GM21619 (cell line): ENCODE measurements around the gene QRICH1.

Experiments
- ATAC-seq: cut with Tn5 transposase; IDR thresholded peaks from one replicate; pipeline ENCODE4 v1.9.1; 2021; ENCODE audit not compliant: unreplicated experiment

QRICH1 gene

GRCh38 chr3:49001155-49001554, 92.7 kb downstream of the QRICH1 start:
- ATAC-seq, result no peak

- ATAC-seq, result no peak
Measured at GRCh38 chr3:48999085-48999858, 94.6 kb downstream of the QRICH1 start.

GRCh38 chr3:48997714-48998637, 95.9 kb downstream of the QRICH1 start:
- ATAC-seq, result no peak

GRCh38 chr3:48997102-48997635, 96.7 kb downstream of the QRICH1 start:
- ATAC-seq, result no peak

GRCh38 chr3:48996640-48997039, 97.2 kb downstream of the QRICH1 start:
- no peak for ATAC-seq

- ATAC-seq, result no peak
Measured at GRCh38 chr3:48993834-48994233, 100.0 kb downstream of the QRICH1 start.

GRCh38 chr3:48991851-48992545, 101.9 kb downstream of the QRICH1 start:
- no peak for ATAC-seq

- peak; percentile 14 for ATAC-seq
Measured at GRCh38 chr3:48990636-48991469, 103.0 kb downstream of the QRICH1 start.

GRCh38 chr3:48989796-48990635, 103.9 kb downstream of the QRICH1 start, which contains the start of gene P4HTM:
Gene P4HTM, plus strand, starts transcription at chr3:48990241. Its CDS starts 16 bp downstream, at chr3:48990257.
- peak; percentile 53 for ATAC-seq

- ATAC-seq, result no peak
Measured at GRCh38 chr3:48989126-48989795, 104.6 kb downstream of the QRICH1 start.

GRCh38 chr3:48985831-48986376, 108.0 kb downstream of the QRICH1 start:
- no peak for ATAC-seq

- ATAC-seq, result no peak
Measured at GRCh38 chr3:48984663-48985062, 109.2 kb downstream of the QRICH1 start.

GRCh38 chr3:48983096-48983495, 110.8 kb downstream of the QRICH1 start:
- no peak for ATAC-seq

- no peak for ATAC-seq
Measured at GRCh38 chr3:48982686-48983085, 111.2 kb downstream of the QRICH1 start.

GRCh38 chr3:48982016-48982415, 111.9 kb downstream of the QRICH1 start:
- no peak for ATAC-seq

- no peak for ATAC-seq
Measured at GRCh38 chr3:48980295-48980694, 113.6 kb downstream of the QRICH1 start.
